HG02870 (cell line): ENCODE results near the gene RYR2.

Experiments used
- ATAC-seq: cut with Tn5 transposase; IDR thresholded peaks from one replicate; pipeline ENCODE4 v1.9.1; 2021; ENCODE audit warnings: mild to moderate bottlenecking, moderate library complexity; ENCODE audit not compliant: unreplicated experiment

RYR2 gene

GRCh38 chr1:237187842-237188241 lies 145.9 kb downstream of the RYR2 start:
- ATAC-seq = no peak

GRCh38 chr1:237191403-237191802 lies 149.4 kb downstream of the RYR2 start:
- ATAC-seq = no peak

- ATAC-seq = no peak
Measured at GRCh38 chr1:237197470-237198425, 155.8 kb downstream of the RYR2 start.

GRCh38 chr1:237199026-237199425 lies 157.0 kb downstream of the RYR2 start:
- no peak for ATAC-seq

DNA sequence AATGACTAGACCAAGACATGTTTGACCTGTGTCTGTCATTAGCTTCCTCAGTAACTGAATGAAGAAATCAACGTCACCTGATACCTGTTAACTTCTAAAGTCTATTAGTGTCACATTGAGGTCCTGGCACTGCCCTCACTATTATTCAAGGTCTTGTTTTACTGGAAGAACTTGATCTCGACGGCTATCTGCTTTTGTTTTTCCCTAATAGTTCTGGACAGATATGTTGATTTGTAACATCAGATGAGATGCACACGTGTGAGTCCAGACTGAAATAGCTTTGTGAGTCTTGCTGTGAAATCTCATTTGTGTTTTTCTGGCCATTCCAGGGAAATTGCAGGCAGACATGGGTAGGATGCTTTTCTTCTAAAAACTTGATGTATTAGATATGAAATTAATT lies 159.2 kb downstream of the RYR2 start:
- no peak for ATAC-seq

- no peak for ATAC-seq
Measured at GRCh38 chr1:237204841-237205240, 162.9 kb downstream of the RYR2 start.

DNA sequence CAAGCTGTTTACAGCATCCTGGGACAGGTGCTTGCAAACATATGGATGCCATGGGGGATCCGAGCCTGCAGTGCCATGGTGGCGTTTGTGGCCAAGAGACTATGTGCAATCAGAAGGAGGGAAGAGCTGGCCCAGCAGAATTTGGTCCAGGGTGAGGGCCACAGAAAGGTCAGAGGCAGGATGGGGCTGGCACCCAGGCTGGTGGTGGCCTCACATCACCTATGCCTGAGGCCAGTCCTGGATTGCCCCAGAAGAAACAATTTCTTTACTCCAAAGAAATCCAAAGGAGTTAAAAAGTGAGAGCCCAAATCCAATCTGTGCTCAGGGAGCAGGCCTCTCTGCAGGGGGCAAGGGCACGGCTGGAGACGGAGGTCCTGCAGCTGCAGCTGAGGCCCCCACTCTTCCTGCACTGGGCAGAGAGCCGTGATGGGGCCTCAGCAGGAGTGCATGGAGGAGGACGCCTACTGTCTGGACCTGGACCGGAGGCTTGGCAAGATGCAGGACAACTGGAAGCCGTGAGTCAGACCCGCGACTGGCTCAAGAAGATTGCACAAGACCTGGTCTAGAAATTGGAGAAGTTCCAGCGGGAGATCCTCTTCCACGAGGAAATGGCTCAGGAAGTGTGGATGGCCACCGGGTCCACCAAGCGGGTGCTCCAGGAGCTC lies 163.5 kb downstream of the RYR2 start:
- no peak for ATAC-seq

GRCh38 chr1:237206065-237206414 lies 164.1 kb downstream of the RYR2 start:
- no peak for ATAC-seq

- no peak for ATAC-seq
Measured at GRCh38 chr1:237211031-237211430, 169.0 kb downstream of the RYR2 start.

- no peak for ATAC-seq
Measured at GRCh38 chr1:237211540-237211939, 169.6 kb downstream of the RYR2 start.

- no peak for ATAC-seq
Measured at GRCh38 chr1:237219751-237220642, 178.0 kb downstream of the RYR2 start.

- ATAC-seq = no peak
Measured at GRCh38 chr1:237223419-237223818, 181.4 kb downstream of the RYR2 start.

GRCh38 chr1:237226177-237226944 lies 184.4 kb downstream of the RYR2 start:
- ATAC-seq = no peak

DNA sequence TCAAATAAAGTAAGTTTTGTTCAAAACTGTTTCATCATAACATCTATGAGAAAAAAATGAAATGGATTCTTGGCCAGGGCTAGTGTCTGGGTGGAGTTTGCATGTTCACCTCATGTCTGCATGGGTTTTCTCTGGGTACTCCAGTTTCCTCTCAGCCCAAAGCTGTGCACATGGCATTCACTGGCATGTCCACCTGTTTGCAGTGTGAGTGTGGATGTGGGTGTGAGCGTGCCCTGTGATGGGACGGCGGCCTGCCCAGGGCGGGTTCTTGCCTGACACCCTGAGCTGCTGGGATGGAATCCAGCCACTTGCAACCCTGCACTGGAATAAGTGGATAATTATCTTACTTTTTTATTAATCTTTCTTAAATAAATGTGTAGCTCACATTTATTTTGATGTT lies 185.5 kb downstream of the RYR2 start:
- ATAC-seq = no peak

DNA sequence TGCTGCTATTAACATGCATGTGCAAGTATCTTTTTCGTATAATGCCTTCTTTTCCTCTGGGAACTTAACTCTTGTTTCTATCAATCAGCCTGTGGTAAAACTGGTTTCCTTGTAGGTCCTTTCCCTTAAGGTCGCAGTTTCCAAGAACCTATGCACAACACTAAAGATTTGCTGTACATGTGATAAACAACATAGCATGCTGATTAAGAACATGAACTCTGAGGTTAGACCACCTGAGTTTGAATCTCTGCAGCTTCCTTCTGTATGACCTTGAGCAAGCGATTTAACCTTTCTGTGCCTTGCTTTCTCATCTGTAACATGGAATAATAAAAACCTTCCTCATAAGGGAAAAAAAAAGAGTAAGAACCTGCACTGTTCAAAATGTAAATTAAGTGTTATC lies 186.4 kb downstream of the RYR2 start:
- ATAC-seq = no peak

DNA sequence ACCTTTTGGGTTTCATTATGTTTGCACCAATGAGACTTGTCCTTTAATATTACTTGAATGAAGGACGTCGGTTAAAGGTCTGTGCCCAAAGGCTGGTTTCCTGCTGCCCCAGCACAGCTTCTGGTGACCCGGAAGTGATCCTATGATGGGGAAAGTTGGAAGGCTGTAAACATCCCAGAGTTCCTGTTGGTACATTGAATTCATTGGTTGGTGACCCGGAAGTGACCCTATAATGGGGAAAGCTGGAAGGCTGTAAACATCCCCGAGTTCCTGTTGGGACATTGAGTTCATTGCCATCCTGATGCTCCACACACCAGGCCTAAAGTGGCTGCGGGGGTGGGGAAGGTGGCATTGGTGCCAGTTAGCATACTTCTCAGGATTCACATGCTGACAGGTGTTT lies 187.3 kb downstream of the RYR2 start:
- no peak for ATAC-seq

DNA sequence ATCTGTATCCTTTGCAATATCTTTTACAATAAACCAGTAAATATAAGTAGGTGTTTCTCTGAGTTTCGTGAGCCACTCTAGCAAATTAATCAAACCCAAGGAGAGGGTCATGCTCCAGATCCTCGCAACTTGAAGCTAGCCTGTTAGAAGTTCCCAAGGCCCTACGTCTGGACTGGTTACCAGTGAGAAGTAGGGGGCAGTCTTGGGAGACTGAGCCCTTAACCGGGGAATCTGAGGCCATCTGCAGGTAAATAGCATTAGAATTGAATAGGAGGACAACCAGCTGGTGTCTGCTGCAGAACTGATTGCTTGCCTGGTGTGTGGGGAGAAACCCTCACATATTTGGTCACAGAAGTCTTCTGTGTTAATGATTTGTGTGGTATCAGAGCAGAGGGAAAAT lies 190.5 kb downstream of the RYR2 start:
- no peak for ATAC-seq

DNA sequence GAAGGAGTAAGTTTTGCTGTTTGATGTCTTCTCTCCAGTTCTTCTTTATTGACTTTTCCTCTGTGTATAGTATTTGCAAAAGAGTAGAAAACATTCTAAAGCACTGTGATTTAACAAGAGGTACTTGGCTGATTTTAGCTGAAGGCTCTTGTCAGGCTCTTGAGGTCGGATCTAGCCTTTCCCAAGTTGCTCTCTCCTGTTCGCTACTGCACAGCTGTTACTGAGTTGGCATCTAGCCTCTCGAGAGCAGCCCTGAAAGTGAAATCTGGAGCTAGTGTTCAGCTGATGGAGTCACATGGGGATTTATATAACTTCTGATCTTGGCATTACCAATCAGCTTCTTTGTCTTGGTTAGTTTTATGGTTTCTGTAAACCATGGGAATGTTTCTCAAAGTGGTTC lies 193.1 kb downstream of the RYR2 start:
- ATAC-seq = no peak

DNA sequence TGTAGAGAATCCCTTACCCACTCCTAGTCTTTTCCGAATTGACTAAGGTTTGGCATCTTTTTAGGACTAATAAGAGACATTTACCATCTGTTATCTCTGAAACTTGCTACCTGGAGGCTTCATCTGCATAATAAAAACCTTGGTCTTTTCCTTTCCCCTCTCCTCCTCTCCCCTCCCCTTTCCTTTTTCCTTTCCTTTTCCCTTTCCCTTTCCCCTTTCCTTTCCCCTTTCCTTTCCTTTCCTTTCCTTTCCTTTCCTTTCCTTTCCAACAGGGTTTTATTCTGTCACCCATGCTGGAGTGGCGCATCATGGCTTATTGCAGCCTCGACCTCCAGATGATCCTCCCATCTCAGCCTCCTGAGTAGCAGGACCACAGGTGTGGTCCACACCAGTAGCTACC lies 195.7 kb downstream of the RYR2 start:
- no peak for ATAC-seq

DNA sequence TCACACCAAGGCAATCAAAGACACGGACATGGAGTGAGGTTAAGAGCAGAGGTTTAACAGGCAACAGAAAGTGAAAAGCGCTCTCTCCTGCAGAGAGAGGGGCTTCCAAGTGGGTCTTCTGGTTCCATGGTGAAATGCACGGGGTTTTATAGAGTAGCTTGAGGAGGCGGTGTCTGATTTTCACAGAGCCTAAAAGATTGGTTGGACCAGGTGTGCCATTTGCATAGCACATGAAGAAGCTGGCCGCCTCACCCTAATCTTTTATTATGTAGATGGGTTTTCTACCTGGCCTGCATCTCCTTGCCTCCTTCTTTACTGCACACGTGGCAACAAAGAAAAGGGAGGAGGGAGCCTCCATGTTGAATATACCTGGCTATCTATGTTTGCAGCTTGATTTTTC lies 197.3 kb downstream of the RYR2 start:
- ATAC-seq = no peak

GRCh38 chr1:237241038-237241437 lies 199.1 kb downstream of the RYR2 start:
- no peak for ATAC-seq
